ENCODE data around the gene RAB11FIP4.

RAB11FIP4 gene

GRCh38 chr17:31492880-31493655 lies 101.6 kb downstream of the RAB11FIP4 start:
- no peak overlapping the region for H3K4me3 ChIP-seq (ENCODE audit: control insufficient read depth, low read depth, low read length)
- DNase-seq (ENCODE audit: low read depth), result no peak
- TF ChIP-seq, protein P1, sequence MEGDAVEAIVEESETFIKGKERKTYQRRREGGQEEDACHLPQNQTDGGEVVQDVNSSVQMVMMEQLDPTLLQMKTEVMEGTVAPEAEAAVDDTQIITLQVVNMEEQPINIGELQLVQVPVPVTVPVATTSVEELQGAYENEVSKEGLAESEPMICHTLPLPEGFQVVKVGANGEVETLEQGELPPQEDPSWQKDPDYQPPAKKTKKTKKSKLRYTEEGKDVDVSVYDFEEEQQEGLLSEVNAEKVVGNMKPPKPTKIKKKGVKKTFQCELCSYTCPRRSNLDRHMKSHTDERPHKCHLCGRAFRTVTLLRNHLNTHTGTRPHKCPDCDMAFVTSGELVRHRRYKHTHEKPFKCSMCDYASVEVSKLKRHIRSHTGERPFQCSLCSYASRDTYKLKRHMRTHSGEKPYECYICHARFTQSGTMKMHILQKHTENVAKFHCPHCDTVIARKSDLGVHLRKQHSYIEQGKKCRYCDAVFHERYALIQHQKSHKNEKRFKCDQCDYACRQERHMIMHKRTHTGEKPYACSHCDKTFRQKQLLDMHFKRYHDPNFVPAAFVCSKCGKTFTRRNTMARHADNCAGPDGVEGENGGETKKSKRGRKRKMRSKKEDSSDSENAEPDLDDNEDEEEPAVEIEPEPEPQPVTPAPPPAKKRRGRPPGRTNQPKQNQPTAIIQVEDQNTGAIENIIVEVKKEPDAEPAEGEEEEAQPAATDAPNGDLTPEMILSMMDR (conservative IDR thresholded peaks at IDR 0.05; ENCODE audit: control insufficient read depth, insufficient read depth, low read depth, low read length), result no peak

DNA sequence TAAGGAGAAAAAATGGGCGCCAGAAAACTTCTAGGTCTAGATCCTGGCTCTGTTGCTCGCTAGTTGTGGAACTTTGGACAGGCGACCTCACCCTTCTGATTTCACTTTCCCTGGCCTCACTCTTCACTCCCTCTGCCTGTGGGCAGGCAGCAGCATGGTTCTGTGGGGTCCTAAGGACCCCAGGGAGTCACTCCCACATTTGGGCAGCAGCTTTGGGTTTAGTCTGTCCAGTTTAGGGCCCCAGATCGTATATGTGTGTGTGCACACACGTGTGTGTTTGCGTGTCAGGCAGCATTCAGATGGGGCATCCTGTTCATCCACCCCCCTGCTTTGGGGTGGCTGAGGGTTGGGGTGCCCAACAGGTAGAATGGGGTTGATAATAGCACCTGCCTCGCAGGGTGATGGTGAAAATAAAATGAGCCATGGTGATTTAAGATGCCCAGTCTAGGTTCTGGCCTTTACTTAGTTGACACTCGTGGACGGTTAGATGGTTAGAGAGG lies 102.2 kb downstream of the RAB11FIP4 start:
- no peak overlapping the region for H3K4me3 ChIP-seq (ENCODE audit: control insufficient read depth, low read depth, low read length)
- no peak for DNase-seq (ENCODE audit: low read depth)
- TF ChIP-seq, protein P1 (conservative IDR thresholded peaks at IDR 0.05; ENCODE audit: control insufficient read depth, insufficient read depth, low read depth, low read length), result no peak

GRCh38 chr17:31494259-31495021 lies 103.0 kb downstream of the RAB11FIP4 start:
- DNase-seq (ENCODE audit: low read depth), result no peak
- H3K4me3 ChIP-seq (ENCODE audit: control insufficient read depth, low read depth, low read length), result no peak overlapping the region
- TF ChIP-seq, protein P1 (conservative IDR thresholded peaks at IDR 0.05; ENCODE audit: control insufficient read depth, insufficient read depth, low read depth, low read length), result no peak

- no peak overlapping the region for H3K4me3 ChIP-seq (ENCODE audit: control insufficient read depth, low read depth, low read length)
- TF ChIP-seq, protein P1 (conservative IDR thresholded peaks at IDR 0.05; ENCODE audit: control insufficient read depth, insufficient read depth, low read depth, low read length), result no peak
- DNase-seq (ENCODE audit: low read depth), result no peak
Observed at GRCh38 chr17:31495022-31495885, 103.8 kb downstream of the RAB11FIP4 start.

DNA sequence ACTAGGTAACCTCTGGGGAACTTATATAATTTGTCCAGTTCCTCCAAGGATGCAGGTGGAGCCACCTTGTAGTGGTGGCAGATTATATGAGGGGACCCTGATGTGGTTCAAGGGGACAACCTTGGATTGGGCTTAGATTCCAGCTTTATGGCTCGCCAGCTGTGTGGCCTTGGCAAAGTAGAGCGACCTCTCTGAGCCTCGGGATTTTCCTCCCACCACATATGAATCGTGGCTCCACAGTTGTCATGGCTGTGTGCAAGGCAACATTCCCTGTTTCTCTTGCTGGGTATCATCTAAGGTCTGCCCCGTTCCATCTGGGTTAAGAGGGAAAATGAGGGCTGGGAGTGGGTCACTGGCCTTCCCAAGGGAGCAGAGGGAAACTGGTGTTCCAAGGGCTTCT lies 104.6 kb downstream of the RAB11FIP4 start:
- no peak for DNase-seq (ENCODE audit: low read depth)
- no peak overlapping the region for H3K4me3 ChIP-seq (ENCODE audit: control insufficient read depth, low read depth, low read length)
- TF ChIP-seq, protein P1 (conservative IDR thresholded peaks at IDR 0.05; ENCODE audit: control insufficient read depth, insufficient read depth, low read depth, low read length), result no peak

- TF ChIP-seq, protein P1 (conservative IDR thresholded peaks at IDR 0.05; ENCODE audit: control insufficient read depth, insufficient read depth, low read depth, low read length), result no peak
- H3K4me3 ChIP-seq (ENCODE audit: control insufficient read depth, low read depth, low read length), result no peak overlapping the region
- DNase-seq (ENCODE audit: low read depth), result no peak
Observed at GRCh38 chr17:31496601-31497000, 105.1 kb downstream of the RAB11FIP4 start.

All from fibroblast of mammary gland (primary cell).